ENCODE measurements around the gene ASTN1. TPM values are rescaled to one million over a fixed set of nuclear protein-coding genes. Genes with fewer than 3 reads are reported as not detected.

ASTN1 gene
- total RNA-seq, 1 donor = not detected

DNA sequence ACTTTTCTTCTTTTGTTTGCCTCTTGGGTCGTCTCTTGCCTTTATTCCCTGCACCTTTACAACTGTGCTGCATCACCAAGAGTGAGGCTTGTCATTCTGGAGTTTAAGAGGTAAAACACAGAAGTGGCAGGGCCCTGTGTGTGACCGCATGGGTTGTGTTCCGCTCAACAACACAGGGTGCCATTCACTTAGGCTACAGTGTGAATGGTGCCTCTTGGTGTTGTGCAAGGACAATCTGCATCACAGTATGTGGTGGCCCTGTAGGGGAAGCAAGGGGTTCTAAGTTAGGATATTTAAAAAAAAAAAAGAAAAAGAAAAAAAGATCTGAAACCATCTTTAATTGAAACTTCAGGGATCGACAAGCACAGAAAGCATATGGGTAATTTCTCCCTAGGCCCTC, 44.4 kb upstream of the ASTN1 start:
- no peaks in the 10 kb centered on the region for H3K79me2 ChIP-seq (ENCODE audit: insufficient read depth, low read length)
- TF ChIP-seq, protein P1, sequence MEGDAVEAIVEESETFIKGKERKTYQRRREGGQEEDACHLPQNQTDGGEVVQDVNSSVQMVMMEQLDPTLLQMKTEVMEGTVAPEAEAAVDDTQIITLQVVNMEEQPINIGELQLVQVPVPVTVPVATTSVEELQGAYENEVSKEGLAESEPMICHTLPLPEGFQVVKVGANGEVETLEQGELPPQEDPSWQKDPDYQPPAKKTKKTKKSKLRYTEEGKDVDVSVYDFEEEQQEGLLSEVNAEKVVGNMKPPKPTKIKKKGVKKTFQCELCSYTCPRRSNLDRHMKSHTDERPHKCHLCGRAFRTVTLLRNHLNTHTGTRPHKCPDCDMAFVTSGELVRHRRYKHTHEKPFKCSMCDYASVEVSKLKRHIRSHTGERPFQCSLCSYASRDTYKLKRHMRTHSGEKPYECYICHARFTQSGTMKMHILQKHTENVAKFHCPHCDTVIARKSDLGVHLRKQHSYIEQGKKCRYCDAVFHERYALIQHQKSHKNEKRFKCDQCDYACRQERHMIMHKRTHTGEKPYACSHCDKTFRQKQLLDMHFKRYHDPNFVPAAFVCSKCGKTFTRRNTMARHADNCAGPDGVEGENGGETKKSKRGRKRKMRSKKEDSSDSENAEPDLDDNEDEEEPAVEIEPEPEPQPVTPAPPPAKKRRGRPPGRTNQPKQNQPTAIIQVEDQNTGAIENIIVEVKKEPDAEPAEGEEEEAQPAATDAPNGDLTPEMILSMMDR (IDR thresholded peaks at IDR 0.05; ENCODE audit: extremely low read depth, low read depth, low read length) = no peak
- no peak overlapping the region for H3K27ac ChIP-seq (ENCODE audit: low read depth, low read length)
- H2AFZ ChIP-seq (ENCODE audit: low read length) = no peak overlapping the region
- peak overlapping the region; percentile 22 for H3K4me2 ChIP-seq (ENCODE audit: insufficient read depth, low read length)
- H3K9me3 ChIP-seq (ENCODE audit: low read depth, low read length) = no peaks in the 10 kb centered on the region
- no peak for DNase-seq (ENCODE audit: insufficient read length, low spot score, missing footprints)
- no peak overlapping the region for H3K4me3 ChIP-seq (ENCODE audit: insufficient read depth, low read length)
- no peaks in the 10 kb centered on the region for H3K36me3 ChIP-seq (ENCODE audit: insufficient read depth, low read length)
- no peaks in the 10 kb centered on the region for H4K20me1 ChIP-seq (ENCODE audit: insufficient read depth, low read length)
- H3K4me1 ChIP-seq (ENCODE audit: insufficient read depth, low read length) = peaks cover 6% of the 10 kb centered on the region
- no peaks in the 10 kb centered on the region for H3K27me3 ChIP-seq (ENCODE audit: insufficient read depth, low read length)

DNA sequence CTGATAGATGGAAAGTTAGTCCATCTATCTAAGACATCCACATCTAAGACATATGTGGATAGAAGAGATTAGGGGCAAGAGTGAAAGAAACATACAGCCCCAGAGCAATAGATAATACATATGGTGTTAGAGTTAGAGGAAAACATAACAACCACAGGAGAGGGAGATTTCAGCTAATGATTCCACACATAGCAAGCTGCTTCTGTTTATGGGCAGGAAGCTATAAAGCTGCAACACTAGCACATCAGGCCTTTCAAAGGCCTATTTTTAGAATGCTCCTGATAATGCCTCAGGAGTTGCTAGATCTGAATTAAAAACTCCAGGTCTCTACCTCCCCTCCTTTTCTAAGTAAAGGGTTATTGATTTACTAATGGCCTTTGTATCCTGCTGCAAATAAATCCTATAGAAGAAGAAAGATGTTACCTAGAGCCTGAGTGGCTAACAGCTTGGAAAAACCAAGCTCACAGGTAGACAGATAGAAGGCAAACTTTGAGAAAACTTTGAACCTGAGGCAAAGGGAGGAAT, 42.4 kb upstream of the ASTN1 start:
- H3K36me3 ChIP-seq (ENCODE audit: insufficient read depth, low read length) = no peaks in the 10 kb centered on the region
- no peak overlapping the region for H3K27ac ChIP-seq (ENCODE audit: low read depth, low read length)
- H3K79me2 ChIP-seq (ENCODE audit: insufficient read depth, low read length) = no peaks in the 10 kb centered on the region
- no peaks in the 10 kb centered on the region for H3K9me3 ChIP-seq (ENCODE audit: low read depth, low read length)
- DNase-seq (ENCODE audit: insufficient read length, low spot score, missing footprints) = no peak
- no peak overlapping the region for H3K4me2 ChIP-seq (ENCODE audit: insufficient read depth, low read length)
- no peaks in the 10 kb centered on the region for H4K20me1 ChIP-seq (ENCODE audit: insufficient read depth, low read length)
- TF ChIP-seq, protein P1 (IDR thresholded peaks at IDR 0.05; ENCODE audit: extremely low read depth, low read depth, low read length) = no peak
- H2AFZ ChIP-seq (ENCODE audit: low read length) = no peak overlapping the region
- no peak overlapping the region for H3K4me3 ChIP-seq (ENCODE audit: insufficient read depth, low read length)
- H3K4me1 ChIP-seq (ENCODE audit: insufficient read depth, low read length) = peaks cover 6% of the 10 kb centered on the region
- H3K27me3 ChIP-seq (ENCODE audit: insufficient read depth, low read length) = no peaks in the 10 kb centered on the region

DNA sequence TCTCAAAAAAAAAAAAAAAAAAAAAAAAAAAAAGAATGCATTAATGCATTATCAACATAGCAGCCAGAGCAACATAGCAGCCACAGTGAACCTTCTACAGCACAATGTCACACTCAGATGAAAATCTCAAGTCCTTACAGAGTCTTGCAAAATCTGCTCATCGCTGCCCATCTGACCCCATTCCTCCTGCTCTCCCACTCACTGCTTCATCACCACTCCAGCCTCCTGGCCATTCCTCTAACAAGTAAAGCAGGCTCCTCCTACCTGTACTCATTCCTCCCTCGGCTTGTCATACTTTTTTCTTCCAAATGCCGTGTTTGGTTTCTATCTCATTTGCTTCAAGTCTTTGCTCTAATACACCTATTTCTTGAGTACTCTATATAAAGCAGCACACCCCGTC, 35.8 kb upstream of the ASTN1 start:
- TF ChIP-seq, protein P1 (IDR thresholded peaks at IDR 0.05; ENCODE audit: extremely low read depth, low read depth, low read length) = no peak
- Histone ChIP-seq H3K4me3 (ENCODE audit: insufficient read depth, low read length) (no peak overlapping the region), H3K27me3 (ENCODE audit: insufficient read depth, low read length) (peaks cover 3% of the 10 kb centered on the region), H3K79me2 (ENCODE audit: insufficient read depth, low read length) (no peaks in the 10 kb centered on the region), H4K20me1 (ENCODE audit: insufficient read depth, low read length) (no peaks in the 10 kb centered on the region), H3K27ac (ENCODE audit: low read depth, low read length) (no peak overlapping the region), H3K4me2 (ENCODE audit: insufficient read depth, low read length) (no peak overlapping the region), H3K9me3 (ENCODE audit: low read depth, low read length) (no peaks in the 10 kb centered on the region), H2AFZ (ENCODE audit: low read length) (no peak overlapping the region), H3K4me1 (ENCODE audit: insufficient read depth, low read length) (no peaks in the 10 kb centered on the region), H3K36me3 (ENCODE audit: insufficient read depth, low read length) (no peaks in the 10 kb centered on the region)
- no peak for DNase-seq (ENCODE audit: insufficient read length, low spot score, missing footprints)

DNA sequence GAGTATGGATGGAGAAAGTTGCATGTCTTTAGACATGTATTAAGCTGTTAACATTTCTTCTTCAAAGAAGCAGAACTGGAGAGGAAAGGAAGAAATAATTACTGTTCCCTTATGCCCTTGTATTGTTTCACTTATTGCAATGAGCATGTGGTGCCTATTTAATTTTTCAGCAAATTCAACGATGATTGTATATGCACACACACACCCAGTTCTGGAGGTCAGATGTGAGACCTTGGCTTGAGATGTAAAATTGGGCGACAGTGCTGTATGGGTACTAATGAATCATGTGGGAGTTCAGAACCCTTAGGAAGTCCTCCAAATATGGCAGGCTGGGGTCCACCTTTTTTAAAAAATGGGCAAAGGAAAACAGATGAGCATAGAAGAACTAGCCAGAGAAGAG, 33.7 kb upstream of the ASTN1 start:
- H3K27me3 ChIP-seq (ENCODE audit: insufficient read depth, low read length) = peaks cover 3% of the 10 kb centered on the region
- H3K9me3 ChIP-seq (ENCODE audit: low read depth, low read length) = no peaks in the 10 kb centered on the region
- no peak for DNase-seq (ENCODE audit: insufficient read length, low spot score, missing footprints)
- H2AFZ ChIP-seq (ENCODE audit: low read length) = no peak overlapping the region
- no peak overlapping the region for H3K4me3 ChIP-seq (ENCODE audit: insufficient read depth, low read length)
- H3K27ac ChIP-seq (ENCODE audit: low read depth, low read length) = no peak overlapping the region
- no peak overlapping the region for H3K4me2 ChIP-seq (ENCODE audit: insufficient read depth, low read length)
- H3K4me1 ChIP-seq (ENCODE audit: insufficient read depth, low read length) = no peaks in the 10 kb centered on the region
- H4K20me1 ChIP-seq (ENCODE audit: insufficient read depth, low read length) = no peaks in the 10 kb centered on the region
- H3K36me3 ChIP-seq (ENCODE audit: insufficient read depth, low read length) = no peaks in the 10 kb centered on the region
- no peaks in the 10 kb centered on the region for H3K79me2 ChIP-seq (ENCODE audit: insufficient read depth, low read length)
- TF ChIP-seq, protein P1 (IDR thresholded peaks at IDR 0.05; ENCODE audit: extremely low read depth, low read depth, low read length) = no peak

Measured in osteoblast (primary cell).